Nephron progenitor cell (in vitro differentiated cells): ENCODE measurements around the gene EHD1.

Experiments
- DNase-seq: peaks from one replicate; pipeline ENCODE4 v3.0.0; 2021
- H3K27ac Mint-ChIP-seq: 2 replicates; pipeline ENCODE4 v1.8.0; 2021; ENCODE audit warnings: mild to moderate bottlenecking, moderate library complexity, mixed read lengths
- H3K27me3 Mint-ChIP-seq: 2 replicates; pipeline ENCODE4 v1.8.0; 2021; ENCODE audit warnings: mild to moderate bottlenecking, low read depth, mixed read lengths; ENCODE audit not compliant: poor library complexity
- H3K36me3 Mint-ChIP-seq: 2 replicates; pipeline ENCODE4 v1.8.0; 2021; ENCODE audit warnings: low read depth, mixed read lengths
- H3K4me1 Mint-ChIP-seq: 2 replicates; pipeline ENCODE4 v1.8.0; 2021; ENCODE audit warnings: mixed read lengths
- H3K4me3 Mint-ChIP-seq: 2 replicates; pipeline ENCODE4 v1.8.0; 2021; ENCODE audit warnings: mild to moderate bottlenecking, moderate library complexity, mixed read lengths
- H3K9me3 Mint-ChIP-seq: 2 replicates; pipeline ENCODE4 v1.8.0; 2021; ENCODE audit warnings: mild to moderate bottlenecking, moderate library complexity, mixed read lengths
- TF ChIP-seq, protein P1 (sequence below): fragments of 200-600 bp; sonication (generic); IDR thresholded peaks from 2 replicates; pipeline ENCODE4 v1.5.0; 2021; ENCODE audit warnings: antibody characterized with exemption

The EHD1 gene

DNA sequence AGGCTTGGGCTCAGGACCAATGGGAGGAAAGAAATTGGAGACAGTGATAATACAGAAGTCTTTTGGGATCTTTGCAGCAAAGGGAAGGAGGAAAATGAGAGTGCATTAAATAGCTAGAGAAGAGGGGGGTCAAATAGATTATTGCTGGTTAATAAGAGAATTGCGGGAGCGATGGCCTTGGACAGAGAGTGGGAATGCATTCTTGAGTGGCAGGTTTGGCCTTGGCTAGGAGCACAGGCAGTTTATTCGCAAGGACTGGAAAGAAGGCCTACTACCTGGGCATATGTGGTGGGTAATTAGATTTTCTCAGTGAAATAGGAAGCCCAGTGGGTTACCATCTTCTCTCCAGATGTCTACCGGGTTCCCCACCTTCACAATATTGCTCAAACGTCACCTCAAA lies 64.6 kb downstream of the EHD1 start:
- Mint-ChIP-seq H3K9me3 (no peaks in the 10 kb centered on the region), H3K27ac (no peak overlapping the region), H3K4me1 (peaks cover 26% of the 10 kb centered on the region), H3K27me3 (peaks cover 9% of the 10 kb centered on the region), H3K4me3 (no peak overlapping the region), H3K36me3 (no peaks in the 10 kb centered on the region)
- TF ChIP-seq, protein P1, sequence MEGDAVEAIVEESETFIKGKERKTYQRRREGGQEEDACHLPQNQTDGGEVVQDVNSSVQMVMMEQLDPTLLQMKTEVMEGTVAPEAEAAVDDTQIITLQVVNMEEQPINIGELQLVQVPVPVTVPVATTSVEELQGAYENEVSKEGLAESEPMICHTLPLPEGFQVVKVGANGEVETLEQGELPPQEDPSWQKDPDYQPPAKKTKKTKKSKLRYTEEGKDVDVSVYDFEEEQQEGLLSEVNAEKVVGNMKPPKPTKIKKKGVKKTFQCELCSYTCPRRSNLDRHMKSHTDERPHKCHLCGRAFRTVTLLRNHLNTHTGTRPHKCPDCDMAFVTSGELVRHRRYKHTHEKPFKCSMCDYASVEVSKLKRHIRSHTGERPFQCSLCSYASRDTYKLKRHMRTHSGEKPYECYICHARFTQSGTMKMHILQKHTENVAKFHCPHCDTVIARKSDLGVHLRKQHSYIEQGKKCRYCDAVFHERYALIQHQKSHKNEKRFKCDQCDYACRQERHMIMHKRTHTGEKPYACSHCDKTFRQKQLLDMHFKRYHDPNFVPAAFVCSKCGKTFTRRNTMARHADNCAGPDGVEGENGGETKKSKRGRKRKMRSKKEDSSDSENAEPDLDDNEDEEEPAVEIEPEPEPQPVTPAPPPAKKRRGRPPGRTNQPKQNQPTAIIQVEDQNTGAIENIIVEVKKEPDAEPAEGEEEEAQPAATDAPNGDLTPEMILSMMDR: no peak
- DNase-seq: no peak

DNA sequence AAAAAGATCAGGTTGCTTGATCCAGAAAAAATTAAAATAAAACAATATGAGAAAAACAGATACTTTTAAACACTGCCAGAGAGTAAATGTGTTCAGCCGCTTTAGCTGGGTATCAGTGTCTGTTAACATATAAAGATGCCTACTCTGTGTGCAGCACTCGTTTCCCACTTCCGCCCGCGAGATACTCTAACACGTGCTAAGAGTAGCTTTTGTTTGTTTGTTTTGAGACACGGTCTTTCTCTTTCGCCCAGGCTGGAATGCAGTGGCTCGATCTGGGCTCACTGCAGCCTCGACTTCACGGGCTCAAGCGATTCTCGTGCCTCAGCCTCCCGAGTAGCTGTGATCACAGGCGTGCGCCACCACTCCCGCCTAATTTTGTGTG lies 67.5 kb downstream of the EHD1 start:
- TF ChIP-seq, protein P1: no peak
- H3K36me3 Mint-ChIP-seq: peaks cover 21% of the 10 kb centered on the region
- DNase-seq: no peak
- H3K27ac Mint-ChIP-seq: peak overlapping the region; percentile 32
- no peaks in the 10 kb centered on the region for H3K9me3 Mint-ChIP-seq
- peaks cover 31% of the 10 kb centered on the region for H3K4me1 Mint-ChIP-seq
- peak overlapping the region; percentile 92 for H3K4me3 Mint-ChIP-seq
- peaks cover 7% of the 10 kb centered on the region for H3K27me3 Mint-ChIP-seq

DNA sequence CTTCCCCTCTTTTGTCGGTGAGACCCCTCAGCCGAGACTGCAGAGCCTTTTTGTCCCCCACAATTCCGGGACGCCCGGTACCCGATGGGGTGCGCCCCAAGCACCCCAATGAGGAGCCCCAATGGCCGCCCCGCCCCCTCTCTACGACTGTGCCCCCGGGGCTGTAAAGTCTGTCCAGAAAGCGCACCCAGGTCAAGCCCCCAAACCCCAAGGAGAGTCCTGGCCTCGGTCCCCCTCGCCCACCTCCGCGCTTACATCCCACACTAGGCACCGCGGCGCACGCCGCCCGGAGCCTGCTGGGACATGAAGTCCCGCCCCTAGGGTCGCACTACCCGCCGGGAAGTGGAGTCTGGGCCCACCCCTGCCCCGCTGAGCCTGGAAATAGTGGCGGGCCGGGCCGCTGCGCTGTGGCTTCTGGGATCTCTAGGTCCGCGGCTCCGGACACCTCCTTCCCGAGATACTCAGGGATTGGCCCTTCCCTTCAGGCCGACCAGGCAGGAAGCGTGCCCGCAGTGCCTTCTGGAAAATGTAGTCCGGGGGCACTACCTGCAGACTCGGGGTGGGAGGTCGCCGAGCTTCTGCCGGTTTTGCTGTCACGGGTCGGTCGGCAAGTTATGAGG lies 68.0 kb downstream of the EHD1 start, which contains the start of gene MEN1:
Gene MEN1 (minus strand): TSS at position 281 of the 620 bp plus-strand sequence. CDS start 442 bp downstream, outside the sequence.
- peak within 1 kb of the TSS; percentile 57 for H3K27ac Mint-ChIP-seq
- peaks cover 6% of the 10 kb centered on the region for H3K27me3 Mint-ChIP-seq
- peak within 1 kb of the TSS; percentile 92 for H3K4me3 Mint-ChIP-seq
- peak; percentile 95 for DNase-seq
- peaks cover 26% of the 10 kb centered on the region for H3K36me3 Mint-ChIP-seq
- H3K4me1 Mint-ChIP-seq: peaks cover 31% of the 10 kb centered on the region
- TF ChIP-seq, protein P1: no peak
- H3K9me3 Mint-ChIP-seq: no peaks in the 10 kb centered on the region

DNA sequence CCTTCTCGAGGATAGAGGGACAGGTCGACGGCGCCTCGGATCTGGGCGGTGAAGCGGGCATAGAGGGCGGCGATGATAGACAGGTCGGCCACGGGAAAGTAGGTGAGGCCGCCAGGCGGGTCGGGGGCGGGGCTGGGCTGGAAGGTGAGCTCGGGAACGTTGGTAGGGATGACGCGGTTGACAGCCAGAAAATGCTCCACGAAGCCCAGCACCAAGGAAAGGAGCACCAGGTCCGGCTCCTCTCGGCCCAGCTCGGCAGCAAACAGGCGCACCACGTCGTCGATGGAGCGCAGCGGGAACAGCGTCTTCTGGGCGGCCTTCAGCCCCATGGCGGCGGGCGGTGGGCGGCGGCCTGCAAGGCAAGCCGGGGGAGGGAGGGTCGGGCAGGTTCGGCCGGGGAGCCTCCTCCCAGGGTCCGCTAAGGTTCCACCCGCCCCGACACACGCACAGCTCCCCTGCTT lies 68.6 kb downstream of the EHD1 start:
- TF ChIP-seq, protein P1: no peak
- H3K4me3 Mint-ChIP-seq: peak overlapping the region; percentile 92
- DNase-seq: peak; percentile 71
- H3K9me3 Mint-ChIP-seq: no peaks in the 10 kb centered on the region
- H3K4me1 Mint-ChIP-seq: peaks cover 29% of the 10 kb centered on the region
- peaks cover 4% of the 10 kb centered on the region for H3K27me3 Mint-ChIP-seq
- H3K27ac Mint-ChIP-seq: no peak overlapping the region
- H3K36me3 Mint-ChIP-seq: peaks cover 27% of the 10 kb centered on the region

DNA sequence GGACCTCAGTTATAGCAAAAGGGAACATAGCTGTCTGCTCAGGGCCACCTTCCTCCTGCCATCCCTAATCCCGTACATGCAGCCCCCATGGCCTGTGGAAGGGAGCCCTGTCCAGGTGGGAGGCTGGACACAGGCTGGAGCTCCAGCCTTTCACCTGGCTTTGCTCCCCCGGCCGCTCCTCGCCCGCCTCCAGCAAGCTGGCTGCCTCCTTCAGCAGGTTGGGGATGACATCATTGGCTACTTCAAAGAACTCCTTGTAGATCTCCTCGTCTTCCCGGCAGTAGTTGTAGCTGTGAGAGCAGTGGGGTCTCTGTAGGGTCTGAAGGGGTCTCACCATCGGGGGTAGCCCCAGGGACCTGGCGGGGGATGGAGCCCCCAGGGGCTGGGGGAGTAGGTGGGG lies 72.9 kb downstream of the EHD1 start:
- Mint-ChIP-seq H3K4me3 (no peak overlapping the region), H3K9me3 (no peaks in the 10 kb centered on the region), H3K27ac (no peak overlapping the region), H3K4me1 (peaks cover 25% of the 10 kb centered on the region), H3K36me3 (peaks cover 27% of the 10 kb centered on the region), H3K27me3 (no peaks in the 10 kb centered on the region)
- no peak for DNase-seq
- TF ChIP-seq, protein P1: no peak
